Cardiac fibroblast (primary cell): Measurements from ENCODE around the gene LCOR.

Source experiments
- DNase-seq, 2 donors: peaks; one replicate each; pipeline versions ENCODE4 v3.0.0 to v3.0.0-alpha.2; 2010; ENCODE audit warnings: low read depth in 2 of 2
- H3K4me3 ChIP-seq, 2 donors: replicated peaks in 1 of 2; 1 replicate in 1 of 2; 2 replicates in 1 of 2; pipeline ENCODE4 v1.5.1; 2011; ENCODE audit warnings: low read depth in 2 of 2, low read length in 2 of 2, mild to moderate bottlenecking in 2 of 2, moderate library complexity in 1 of 2
- CTCF ChIP-seq: IDR thresholded peaks from one replicate; pipeline ENCODE4 v1.5.1; 2011; ENCODE audit warnings: low read depth, mild to moderate bottlenecking, low read length, inconsistent platforms

Gene LCOR

DNA sequence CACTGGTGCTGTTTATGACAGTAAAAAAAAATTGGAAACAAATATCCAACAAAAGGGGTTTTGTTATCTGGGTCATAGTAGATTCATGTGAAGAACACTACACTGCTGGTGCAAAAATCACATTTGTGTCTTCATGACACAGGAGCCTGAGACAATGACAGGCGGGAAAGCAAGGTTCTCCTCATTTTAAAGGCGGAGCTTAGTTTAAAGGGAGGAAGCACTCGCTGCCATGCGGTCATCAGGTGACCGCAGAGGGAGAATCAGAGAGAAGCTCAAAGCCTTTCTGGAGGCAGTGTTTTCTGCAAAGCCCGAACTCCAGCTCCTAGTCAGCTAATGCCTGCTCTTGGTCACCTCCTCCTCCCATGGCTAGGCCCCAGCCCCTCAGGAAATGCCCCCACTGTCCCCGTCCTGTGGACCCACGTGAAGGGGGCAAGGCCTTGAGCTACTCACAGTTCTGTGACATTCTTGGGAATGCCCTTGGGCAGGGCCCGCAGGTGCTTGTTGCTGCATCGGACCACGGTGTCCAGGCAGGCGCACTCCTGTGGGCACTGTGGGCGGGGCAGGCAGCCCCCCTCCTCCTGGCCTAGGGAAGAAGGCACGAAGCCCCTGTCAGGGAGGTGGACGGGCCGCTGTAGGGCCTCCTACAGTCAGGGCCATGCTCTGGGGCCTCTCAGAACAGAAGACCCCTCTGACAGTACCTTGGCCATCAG, 207.6 kb downstream of the LCOR start:
- no peak for DNase-seq
- no peak for TF ChIP-seq CTCF
- H3K4me3 ChIP-seq: no peak overlapping the region

GRCh38 chr10:97040248-97040584, 208.1 kb downstream of the LCOR start:
- no peak for DNase-seq
- no peak overlapping the region for H3K4me3 ChIP-seq
- no peak for TF ChIP-seq CTCF

DNA sequence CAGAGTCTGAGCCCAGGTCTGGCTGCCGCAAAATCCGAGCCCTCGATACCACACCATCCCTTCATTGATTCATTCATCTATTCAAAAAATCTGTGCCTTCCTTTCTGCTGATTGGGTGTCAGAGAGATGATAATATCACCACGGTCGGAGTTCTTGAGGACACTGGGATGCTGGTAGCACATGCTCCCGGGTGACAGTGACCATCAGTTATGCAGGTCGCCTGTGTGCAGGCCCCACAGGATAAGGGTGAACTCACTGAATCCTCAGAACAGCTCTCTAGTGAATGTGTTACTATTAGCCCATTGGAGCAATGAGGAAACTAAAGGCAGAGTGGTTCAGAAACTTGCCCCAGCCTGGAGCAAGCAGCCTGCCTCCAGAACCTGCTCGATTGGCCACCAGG, 208.6 kb downstream of the LCOR start:
- no peak overlapping the region for H3K4me3 ChIP-seq
- no peak for DNase-seq
- TF ChIP-seq CTCF: no peak

DNA sequence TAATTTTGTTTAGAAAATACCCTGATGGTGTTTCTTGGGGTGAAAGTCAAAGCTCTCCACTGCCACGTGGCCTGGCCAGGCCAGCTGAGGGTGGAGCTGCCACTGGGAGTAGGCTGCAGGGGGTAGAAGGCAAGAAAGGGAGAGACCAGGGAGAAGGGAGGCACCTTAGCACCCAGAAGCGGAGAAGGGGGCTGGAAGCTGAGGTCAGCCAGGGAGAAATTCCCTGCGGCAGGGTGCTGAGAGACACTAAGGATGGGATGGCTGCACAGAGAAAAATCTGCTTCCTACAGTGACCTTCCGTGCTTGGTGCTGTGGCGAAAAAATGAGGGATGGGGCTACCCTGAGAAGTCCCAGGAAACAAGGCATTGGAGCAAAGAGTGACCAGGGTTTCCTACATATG, 210.0 kb downstream of the LCOR start:
- no peak for TF ChIP-seq CTCF
- no peak for DNase-seq
- H3K4me3 ChIP-seq: no peak overlapping the region

- H3K4me3 ChIP-seq: no peak overlapping the region
- no peak for TF ChIP-seq CTCF
- no peak for DNase-seq
Measured at GRCh38 chr10:97042716-97043562, 210.8 kb downstream of the LCOR start.

GRCh38 chr10:97043563-97043855, 211.4 kb downstream of the LCOR start:
- no peak for DNase-seq
- TF ChIP-seq CTCF: no peak
- no peak overlapping the region for H3K4me3 ChIP-seq
